GM23338 (cell line): ENCODE data around the gene CD69. TPM values are rescaled to one million over a fixed set of nuclear protein-coding genes. Genes with fewer than 3 reads are reported as not detected.

Experiments
- ATAC-seq: fragments of 200-7000 bp; cut with Tn5 transposase; 3 replicates; pipeline ENCODE4 v1.9.1; 2020
- DNase-seq: peaks from one replicate; pipeline ENCODE4 v3.0.0-alpha.2; 2015; ENCODE audit warnings: low spot score
- H2AFZ ChIP-seq: fragments of 200-600 bp; sonication (generic); 2 replicates; pipeline ENCODE4 v1.8.0; 2016; ENCODE audit warnings: antibody characterized with exemption, mild to moderate bottlenecking, moderate library complexity
- H3F3A ChIP-seq: fragments of 200-600 bp; sonication (generic); replicated peaks from 2 replicates; pipeline ENCODE4 v1.8.0; 2017; ENCODE audit warnings: antibody characterized with exemption, mixed run types, low read depth
- H3K27ac ChIP-seq: fragments of 200-600 bp; sonication (generic); 2 replicates; pipeline ENCODE4 v1.6.1; 2016; ENCODE audit warnings: low read depth
- H3K27me3 ChIP-seq: fragments of 200-600 bp; sonication (generic); 2 replicates; pipeline ENCODE4 v1.8.0; 2016; ENCODE audit warnings: mild to moderate bottlenecking, mixed run types, moderate library complexity; ENCODE audit not compliant: insufficient read depth
- H3K36me3 ChIP-seq: fragments of 200-600 bp; sonication (generic); 2 replicates; pipeline ENCODE4 v1.8.0; 2016; ENCODE audit warnings: mild to moderate bottlenecking; ENCODE audit not compliant: insufficient read depth
- H3K4me1 ChIP-seq: fragments of 200-600 bp; sonication (generic); 2 replicates; pipeline ENCODE4 v1.8.0; 2016; ENCODE audit warnings: mild to moderate bottlenecking, moderate library complexity; ENCODE audit not compliant: insufficient read depth
- H3K4me2 ChIP-seq: fragments of 200-600 bp; sonication (generic); 2 replicates; pipeline ENCODE4 v1.7.1; 2017; ENCODE audit warnings: mixed run types
- H3K4me3 ChIP-seq: fragments of 200-600 bp; sonication (generic); 2 replicates; pipeline ENCODE4 v1.6.1; 2016; ENCODE audit warnings: mixed run types
- H3K79me2 ChIP-seq: fragments of 200-600 bp; sonication (generic); replicated peaks from 2 replicates; pipeline ENCODE4 v1.8.0; 2017; ENCODE audit warnings: mild to moderate bottlenecking; ENCODE audit not compliant: insufficient read depth
- H3K9me2 ChIP-seq: fragments of 200-600 bp; sonication (generic); 2 replicates; pipeline ENCODE4 v1.8.0; 2017; ENCODE audit not compliant: insufficient read depth
- H4K20me1 ChIP-seq: fragments of 200-600 bp; sonication (generic); replicated peaks from 2 replicates; pipeline ENCODE4 v1.8.0; 2017; ENCODE audit warnings: mild to moderate bottlenecking; ENCODE audit not compliant: insufficient read depth
- H3K27ac Mint-ChIP-seq: 2 replicates; pipeline ENCODE4 v1.8.0; 2020; ENCODE audit warnings: inconsistent platforms, mild to moderate bottlenecking, moderate library complexity, mixed read lengths
- H3K27me3 Mint-ChIP-seq: 3 replicates; pipeline ENCODE4 v1.8.0; 2022; ENCODE audit warnings: low read depth, mild to moderate bottlenecking, moderate library complexity, mixed read lengths, inconsistent platforms; ENCODE audit not compliant: insufficient read depth, poor library complexity
- H3K36me3 Mint-ChIP-seq: 3 replicates; pipeline ENCODE4 v1.8.0; 2021; ENCODE audit warnings: low read depth, mild to moderate bottlenecking, inconsistent platforms, moderate library complexity, mixed read lengths
- H3K4me1 Mint-ChIP-seq: 3 replicates; pipeline ENCODE4 v1.8.0; 2020; ENCODE audit warnings: mild to moderate bottlenecking, inconsistent platforms, mixed read lengths
- H3K4me3 Mint-ChIP-seq: 3 replicates; pipeline ENCODE4 v1.8.0; 2021; ENCODE audit warnings: moderate library complexity, mild to moderate bottlenecking, inconsistent platforms, mixed read lengths
- H3K9me3 Mint-ChIP-seq: 3 replicates; pipeline ENCODE4 v1.8.0; 2020; ENCODE audit warnings: moderate library complexity, mild to moderate bottlenecking, inconsistent platforms, mixed read lengths
- CREB1 ChIP-seq: fragments of 250-450 bp; sonication (Bioruptor Pico); IDR thresholded peaks from 2 replicates; pipeline ENCODE4 v1.5.0; 2020; ENCODE audit warnings: low read depth, mild to moderate bottlenecking, moderate library complexity
- CTCF ChIP-seq, 2 experiments: fragments of 200-600 bp in 1 of 2; sonication (generic) in 1 of 2; conservative IDR thresholded peaks; 2 replicates each; pipeline versions ENCODE4 v1.5.1 to v1.6.1; 2016 to 2017; ENCODE audit warnings: antibody characterized with exemption in 2 of 2, low read depth in 2 of 2, mild to moderate bottlenecking in 2 of 2, moderate library complexity in 1 of 2
- EZH2phosphoT487 ChIP-seq: fragments of 200-600 bp; sonication (generic); IDR thresholded peaks from one replicate; pipeline ENCODE4 v1.8.1; 2018; ENCODE audit warnings: antibody characterized with exemption; ENCODE audit not compliant: unreplicated experiment
- JUNB ChIP-seq: IDR thresholded peaks from one replicate; pipeline ENCODE4 v1.6.1; 2016; ENCODE audit warnings: antibody characterized with exemption; ENCODE audit not compliant: unreplicated experiment
- NANOG ChIP-seq: IDR thresholded peaks from 2 replicates; pipeline ENCODE4 v1.6.1; 2016; ENCODE audit warnings: antibody characterized with exemption, borderline replicate concordance
- POLR2AphosphoS5 ChIP-seq: IDR thresholded peaks from 2 replicates; pipeline ENCODE4 v1.6.1; 2016; ENCODE audit warnings: antibody characterized with exemption, low read depth
- STAT1 ChIP-seq: IDR thresholded peaks from one replicate; pipeline ENCODE4 v1.6.1; 2016; ENCODE audit warnings: antibody characterized with exemption; ENCODE audit not compliant: unreplicated experiment
- ZNF114 ChIP-seq: fragments of 250-450 bp; sonication (Bioruptor Pico); IDR thresholded peaks from 2 replicates; pipeline ENCODE4 v1.5.0; 2020; ENCODE audit warnings: mild to moderate bottlenecking, moderate library complexity
- ZNF331 ChIP-seq: fragments of 250-450 bp; sonication (Bioruptor Pico); IDR thresholded peaks from 2 replicates; pipeline ENCODE4 v1.5.0; 2020; ENCODE audit warnings: low read depth, mild to moderate bottlenecking, moderate library complexity
- polyA plus RNA-seq: library from polyadenylated mRNA; unstranded; fragments of >200 nt; fragmentation: Nextera tagmentation; extraction: Ambion mirVana; gene quantifications from 2 replicates; pipeline ENCODE4 v1.2.1, GENCODE V29; 2016
- total RNA-seq: library from RNA; depleted of rRNA; stranded (reverse); fragments of >200 nt; shearing (Covaris generic); gene quantifications from 2 replicates; pipeline ENCODE4 v1.2.3, GENCODE V29; 2014
- TF ChIP-seq, protein P1 (sequence below): IDR thresholded peaks from one replicate; pipeline ENCODE4 v1.6.1; 2018; ENCODE audit warnings: antibody characterized with exemption; ENCODE audit not compliant: unreplicated experiment

The CD69 gene
- total and polyA plus RNA-seq, 2 experiments from 2014 or later, result not detected

GRCh38 chr12:9707864-9708808 lies 52.6 kb downstream of the CD69 start:
- Histone ChIP-seq H3F3A (no peaks in the 10 kb centered on the region), H3K79me2 (no peaks in the 10 kb centered on the region), H3K4me1 (peaks cover 6% of the 10 kb centered on the region; the same call in 1 of the 2 replicates), H2AFZ (peak overlapping the region; percentile 84), H3K27me3 (no peaks in the 10 kb centered on the region), H3K9me2 (no peaks in the 10 kb centered on the region; the same call in 1 of the 2 replicates), H3K27ac (no peak overlapping the region), H3K36me3 (no peaks in the 10 kb centered on the region), H4K20me1 (no peaks in the 10 kb centered on the region), H3K4me2 (no peak overlapping the region), H3K4me3 (no peak overlapping the region)
- Mint-ChIP-seq H3K4me3 (no peak overlapping the region), H3K27ac (no peak overlapping the region), H3K27me3 (peaks cover 3% of the 10 kb centered on the region), H3K9me3 (peaks cover 16% of the 10 kb centered on the region; the same call in 2 of the 3 replicates), H3K4me1 (peaks cover 10% of the 10 kb centered on the region), H3K36me3 (no peaks in the 10 kb centered on the region)
- DNase-seq (peak; percentile 85), ATAC-seq (peak; percentile 89)
- no peak for TF ChIP-seq STAT1
- peak; percentile 78 to 93 for TF ChIP-seq CTCF (conservative IDR thresholded peaks at IDR 0.05; ENCODE audit: low read depth in 2 of 2)

DNA sequence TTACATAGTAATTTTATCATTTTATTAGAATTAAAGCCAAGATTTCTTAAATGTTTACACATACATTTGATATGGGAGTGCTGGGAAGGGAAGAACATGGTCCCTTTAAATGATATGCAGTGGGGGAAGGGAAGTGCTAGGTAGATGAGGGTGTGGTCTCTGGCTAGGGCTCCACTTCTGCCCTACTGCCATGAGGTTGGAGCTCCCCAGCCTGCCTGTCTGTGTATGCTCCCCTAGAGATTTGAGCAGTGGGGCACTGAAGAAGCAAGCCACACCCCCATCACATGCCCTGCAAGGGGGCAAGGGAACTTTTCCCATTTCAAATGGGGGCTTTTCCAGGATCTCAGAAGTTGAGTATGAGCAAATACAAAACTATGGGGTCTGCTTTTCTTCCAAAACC lies 53.3 kb downstream of the CD69 start:
- H3K36me3 ChIP-seq, result no peaks in the 10 kb centered on the region
- H3K9me2 ChIP-seq, result no peaks in the 10 kb centered on the region; the same call in 1 of the 2 replicates
- no peaks in the 10 kb centered on the region for H3K36me3 Mint-ChIP-seq
- ATAC-seq, result peak; percentile 30; the same call in 2 of the 3 replicates
- H3K79me2 ChIP-seq, result no peaks in the 10 kb centered on the region
- peaks cover 10% of the 10 kb centered on the region for H3K4me1 Mint-ChIP-seq
- H2AFZ ChIP-seq, result peak overlapping the region; percentile 84
- no peaks in the 10 kb centered on the region for H4K20me1 ChIP-seq
- peaks cover 3% of the 10 kb centered on the region for H3K27me3 Mint-ChIP-seq
- no peak overlapping the region for H3K4me3 Mint-ChIP-seq
- H3K9me3 Mint-ChIP-seq, result peaks cover 21% of the 10 kb centered on the region
- H3K27me3 ChIP-seq, result no peaks in the 10 kb centered on the region
- no peak overlapping the region for H3K27ac Mint-ChIP-seq
- no peak overlapping the region for H3K4me3 ChIP-seq
- no peak overlapping the region for H3K4me2 ChIP-seq
- no peaks in the 10 kb centered on the region for H3F3A ChIP-seq
- H3K27ac ChIP-seq, result no peak overlapping the region
- peaks cover 6% of the 10 kb centered on the region; the same call in 1 of the 2 replicates for H3K4me1 ChIP-seq
- no peak for DNase-seq
- TF ChIP-seq JUNB, result no peak
- no peak for TF ChIP-seq ZNF114 (CRISPR knock-in tag)
- no peak for TF ChIP-seq CREB1 (CRISPR knock-in tag)
- no peak for TF ChIP-seq ZNF331 (CRISPR knock-in tag)
- TF ChIP-seq, protein P1, sequence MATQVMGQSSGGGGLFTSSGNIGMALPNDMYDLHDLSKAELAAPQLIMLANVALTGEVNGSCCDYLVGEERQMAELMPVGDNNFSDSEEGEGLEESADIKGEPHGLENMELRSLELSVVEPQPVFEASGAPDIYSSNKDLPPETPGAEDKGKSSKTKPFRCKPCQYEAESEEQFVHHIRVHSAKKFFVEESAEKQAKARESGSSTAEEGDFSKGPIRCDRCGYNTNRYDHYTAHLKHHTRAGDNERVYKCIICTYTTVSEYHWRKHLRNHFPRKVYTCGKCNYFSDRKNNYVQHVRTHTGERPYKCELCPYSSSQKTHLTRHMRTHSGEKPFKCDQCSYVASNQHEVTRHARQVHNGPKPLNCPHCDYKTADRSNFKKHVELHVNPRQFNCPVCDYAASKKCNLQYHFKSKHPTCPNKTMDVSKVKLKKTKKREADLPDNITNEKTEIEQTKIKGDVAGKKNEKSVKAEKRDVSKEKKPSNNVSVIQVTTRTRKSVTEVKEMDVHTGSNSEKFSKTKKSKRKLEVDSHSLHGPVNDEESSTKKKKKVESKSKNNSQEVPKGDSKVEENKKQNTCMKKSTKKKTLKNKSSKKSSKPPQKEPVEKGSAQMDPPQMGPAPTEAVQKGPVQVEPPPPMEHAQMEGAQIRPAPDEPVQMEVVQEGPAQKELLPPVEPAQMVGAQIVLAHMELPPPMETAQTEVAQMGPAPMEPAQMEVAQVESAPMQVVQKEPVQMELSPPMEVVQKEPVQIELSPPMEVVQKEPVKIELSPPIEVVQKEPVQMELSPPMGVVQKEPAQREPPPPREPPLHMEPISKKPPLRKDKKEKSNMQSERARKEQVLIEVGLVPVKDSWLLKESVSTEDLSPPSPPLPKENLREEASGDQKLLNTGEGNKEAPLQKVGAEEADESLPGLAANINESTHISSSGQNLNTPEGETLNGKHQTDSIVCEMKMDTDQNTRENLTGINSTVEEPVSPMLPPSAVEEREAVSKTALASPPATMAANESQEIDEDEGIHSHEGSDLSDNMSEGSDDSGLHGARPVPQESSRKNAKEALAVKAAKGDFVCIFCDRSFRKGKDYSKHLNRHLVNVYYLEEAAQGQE, result no peak
- TF ChIP-seq EZH2phosphoT487, result no peak
- TF ChIP-seq NANOG, result no peak
- TF ChIP-seq POLR2AphosphoS5, result no peak
- no peak for TF ChIP-seq STAT1
- TF ChIP-seq CTCF (conservative IDR thresholded peaks at IDR 0.05; ENCODE audit: low read depth in 2 of 2), result no peak
